Measurements from ENCODE around the gene PIK3CA. TPM values are rescaled to one million over a fixed set of nuclear protein-coding genes. Genes with fewer than 3 reads are reported as not detected.

The PIK3CA gene
- total RNA-seq, 1 experiment from 2014 or later, result 13.4 TPM

GRCh38 chr3:179158336-179159039 lies 10.3 kb downstream of the PIK3CA start:
- intact Hi-C loops (cut with micrococcal nuclease), result no loop called here
- no peaks in the 10 kb centered on the region for H3K4me1 ChIP-seq (ENCODE audit: insufficient read depth, low read length)
- POLR2A ChIA-PET (ENCODE audit: unreplicated experiment), result no interaction called here
- CTCF ChIA-PET, result no interaction called here
- H2AFZ ChIP-seq (ENCODE audit: low read length), result no peak overlapping the region
- H3K27ac ChIP-seq (ENCODE audit: low read length), result no peak overlapping the region
- ATAC-seq, result no peak
- TF ChIP-seq EZH2 (IDR thresholded peaks at IDR 0.05; ENCODE audit: low read length, unreplicated experiment), result no peak
- TF ChIP-seq CTCF (conservative IDR thresholded peaks at IDR 0.05; ENCODE audit: low read depth, low read length), result no peak
- TF ChIP-seq EZH2phosphoT487 (IDR thresholded peaks at IDR 0.05; ENCODE audit: borderline replicate concordance, low read length), result no peak
- no peak overlapping the region for H3K4me3 ChIP-seq (ENCODE audit: low read length)
- H3F3A ChIP-seq (ENCODE audit: low read length, unreplicated experiment), result no peaks in the 10 kb centered on the region
- H3K36me3 ChIP-seq (ENCODE audit: low read depth, low read length), result no peaks in the 10 kb centered on the region
- no peaks in the 10 kb centered on the region for H3K27me3 ChIP-seq (ENCODE audit: low read length)
- H3K9me2 ChIP-seq (replicated peaks; ENCODE audit: low read length), result no peaks in the 10 kb centered on the region
- H3K9ac ChIP-seq (ENCODE audit: low read length), result no peak overlapping the region
- H3K79me2 ChIP-seq (ENCODE audit: low read length), result peaks cover 53% of the 10 kb centered on the region
- BruUV-seq (replicated peaks), result no TSS peak
- no peaks in the 10 kb centered on the region for H3K9me3 ChIP-seq (ENCODE audit: low read length)
- no peak for DNase-seq
- no peak overlapping the region for H3K4me2 ChIP-seq (ENCODE audit: low read length)
- no peaks in the 10 kb centered on the region for H4K20me1 ChIP-seq (ENCODE audit: low read length)

GRCh38 chr3:179163503-179163902 lies 15.3 kb downstream of the PIK3CA start:
- POLR2A ChIA-PET (ENCODE audit: unreplicated experiment), result interaction anchor here (0.5 kb wide), 1 partner anchor 713 kb away, joined by 3 read pairs; no protein-coding TSS in a partner anchor
- no peaks in the 10 kb centered on the region for H4K20me1 ChIP-seq (ENCODE audit: low read length)
- H3K4me2 ChIP-seq (ENCODE audit: low read length), result no peak overlapping the region

More at GRCh38 chr3:179163503-179163902, 15.3 kb downstream of the PIK3CA start:
- Histone ChIP-seq H3K36me3 (ENCODE audit: low read depth, low read length) (no peaks in the 10 kb centered on the region), H3K9ac (ENCODE audit: low read length) (no peak overlapping the region), H3K27me3 (ENCODE audit: low read length) (no peaks in the 10 kb centered on the region), H3K9me2 (replicated peaks; ENCODE audit: low read length) (no peaks in the 10 kb centered on the region), H2AFZ (ENCODE audit: low read length) (no peak overlapping the region), H3K79me2 (ENCODE audit: low read length) (peaks cover 20% of the 10 kb centered on the region), H3K4me3 (ENCODE audit: low read length) (no peak overlapping the region), H3K27ac (ENCODE audit: low read length) (no peak overlapping the region), H3K9me3 (ENCODE audit: low read length) (no peaks in the 10 kb centered on the region), H3F3A (ENCODE audit: low read length, unreplicated experiment) (no peaks in the 10 kb centered on the region), H3K4me1 (ENCODE audit: insufficient read depth, low read length) (no peaks in the 10 kb centered on the region)
- no peak for TF ChIP-seq EZH2phosphoT487 (IDR thresholded peaks at IDR 0.05; ENCODE audit: borderline replicate concordance, low read length)
- TF ChIP-seq CTCF (conservative IDR thresholded peaks at IDR 0.05; ENCODE audit: low read depth, low read length), result no peak
- TF ChIP-seq EZH2 (IDR thresholded peaks at IDR 0.05; ENCODE audit: low read length, unreplicated experiment), result no peak
- ATAC-seq (no peak), DNase-seq (no peak)
- intact Hi-C loops (cut with micrococcal nuclease), result no loop called here
- BruUV-seq (replicated peaks), result no TSS peak
- CTCF ChIA-PET, result no interaction called here
